Brain microvascular endothelial cell (primary cell): ENCODE data around the gene DEFB132.

Experiments
- DNase-seq: peaks from one replicate; pipeline ENCODE4 v3.0.0-alpha.2; 2020
- H3K27ac ChIP-seq: fragments of 250-450 bp; sonication (Bioruptor Pico); 2 replicates; pipeline ENCODE4 v1.5.1; 2020; ENCODE audit warnings: mild to moderate bottlenecking, moderate library complexity
- H3K27me3 ChIP-seq: fragments of 250-450 bp; sonication (Bioruptor Pico); replicated peaks from 2 replicates; pipeline ENCODE4 v1.5.1; 2020; ENCODE audit warnings: mild to moderate bottlenecking
- H3K36me3 ChIP-seq: fragments of 250-450 bp; sonication (Bioruptor Pico); replicated peaks from 2 replicates; pipeline ENCODE4 v1.5.1; 2020; ENCODE audit warnings: mild to moderate bottlenecking
- H3K4me3 ChIP-seq: 2 replicates; pipeline ENCODE4 v1.5.1; 2011; ENCODE audit warnings: low read depth, mild to moderate bottlenecking, control low read depth, low read length, moderate library complexity
- in situ Hi-C: cut with HindIII; loops from 2 replicates; pipeline ENCODE4 v1.10.0; 2017; ENCODE audit warnings: low sequenced_read_pairs, low pct_ligation_motif_present
- TF ChIP-seq, protein P1 (sequence below): IDR thresholded peaks from 2 replicates; pipeline ENCODE4 v1.5.1; 2011; ENCODE audit warnings: low read depth, mild to moderate bottlenecking, moderate library complexity, low read length, control low read depth, inconsistent platforms; ENCODE audit errors: missing control alignments

DEFB132 gene

GRCh38 chr20:295804-296203 is 38.3 kb downstream of the DEFB132 start:
- Histone ChIP-seq H3K36me3 (no peaks in the 10 kb centered on the region), H3K27me3 (no peaks in the 10 kb centered on the region), H3K27ac (no peak overlapping the region), H3K4me3 (no peak overlapping the region)
- TF ChIP-seq, protein P1, sequence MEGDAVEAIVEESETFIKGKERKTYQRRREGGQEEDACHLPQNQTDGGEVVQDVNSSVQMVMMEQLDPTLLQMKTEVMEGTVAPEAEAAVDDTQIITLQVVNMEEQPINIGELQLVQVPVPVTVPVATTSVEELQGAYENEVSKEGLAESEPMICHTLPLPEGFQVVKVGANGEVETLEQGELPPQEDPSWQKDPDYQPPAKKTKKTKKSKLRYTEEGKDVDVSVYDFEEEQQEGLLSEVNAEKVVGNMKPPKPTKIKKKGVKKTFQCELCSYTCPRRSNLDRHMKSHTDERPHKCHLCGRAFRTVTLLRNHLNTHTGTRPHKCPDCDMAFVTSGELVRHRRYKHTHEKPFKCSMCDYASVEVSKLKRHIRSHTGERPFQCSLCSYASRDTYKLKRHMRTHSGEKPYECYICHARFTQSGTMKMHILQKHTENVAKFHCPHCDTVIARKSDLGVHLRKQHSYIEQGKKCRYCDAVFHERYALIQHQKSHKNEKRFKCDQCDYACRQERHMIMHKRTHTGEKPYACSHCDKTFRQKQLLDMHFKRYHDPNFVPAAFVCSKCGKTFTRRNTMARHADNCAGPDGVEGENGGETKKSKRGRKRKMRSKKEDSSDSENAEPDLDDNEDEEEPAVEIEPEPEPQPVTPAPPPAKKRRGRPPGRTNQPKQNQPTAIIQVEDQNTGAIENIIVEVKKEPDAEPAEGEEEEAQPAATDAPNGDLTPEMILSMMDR: no peak
- DNase-seq: no peak
- in situ Hi-C loops: no loop called here

DNA sequence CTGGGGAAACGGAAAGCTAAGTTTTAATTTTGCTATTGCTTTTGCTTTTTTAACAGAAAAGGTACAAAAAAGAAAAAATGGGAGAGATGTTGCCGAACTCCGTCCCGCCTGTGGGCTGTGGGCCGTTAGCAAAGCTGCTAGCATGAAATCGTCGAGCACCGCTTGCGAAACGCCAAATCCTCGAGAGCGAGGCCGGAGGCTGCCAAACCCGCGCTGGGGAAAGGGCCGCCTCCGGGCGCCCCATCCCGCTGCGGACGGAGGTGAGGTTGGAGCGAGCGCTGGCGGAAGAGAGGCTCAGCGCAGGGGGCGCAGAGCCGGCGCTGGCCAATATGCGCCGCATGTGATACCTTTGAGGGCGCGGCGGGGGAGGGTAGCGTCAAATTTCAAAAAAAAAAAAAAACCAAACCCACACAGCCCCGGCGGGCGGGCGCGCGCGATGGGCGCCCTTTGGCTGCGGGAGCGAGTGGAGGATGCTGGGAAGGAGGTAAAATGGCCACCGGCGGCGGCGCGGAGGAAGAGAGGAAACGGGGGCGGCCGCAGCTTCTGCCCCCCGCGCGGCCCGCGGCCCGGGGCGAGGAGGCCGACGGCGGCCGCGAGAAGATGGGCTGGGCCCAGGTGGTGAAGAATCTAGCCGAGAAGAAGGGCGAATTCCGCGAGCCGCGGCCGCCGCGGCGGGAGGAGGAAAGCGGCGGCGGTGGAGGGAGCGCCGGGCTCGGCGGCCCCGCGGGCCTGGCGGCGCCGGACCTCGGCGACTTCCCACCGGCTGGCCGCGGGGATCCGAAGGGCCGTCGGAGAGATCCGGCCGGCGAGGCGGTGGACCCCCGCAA is 39.8 kb downstream of the DEFB132 start, which contains the start of gene ZCCHC3:
Gene ZCCHC3 (plus strand): TSS at position 473 of the 827 bp plus-strand sequence. CDS start 17 bp downstream, at position 490.
- H3K27ac ChIP-seq: peak within 1 kb of the TSS; percentile 93
- in situ Hi-C loops: no loop called here
- H3K4me3 ChIP-seq: peak within 1 kb of the TSS; percentile 96
- peak; percentile 74 for DNase-seq
- TF ChIP-seq, protein P1: peak; percentile 18
- H3K36me3 ChIP-seq: no peaks in the 10 kb centered on the region
- H3K27me3 ChIP-seq: no peaks in the 10 kb centered on the region

- Histone ChIP-seq H3K27me3 (no peaks in the 10 kb centered on the region), H3K36me3 (no peaks in the 10 kb centered on the region), H3K27ac (peak overlapping the region; percentile 93), H3K4me3 (peak overlapping the region; percentile 96)
- in situ Hi-C loops: no loop called here
- TF ChIP-seq, protein P1: no peak
- peak; percentile 47 for DNase-seq
Measured at GRCh38 chr20:297925-298775, 40.6 kb downstream of the DEFB132 start.

DNA sequence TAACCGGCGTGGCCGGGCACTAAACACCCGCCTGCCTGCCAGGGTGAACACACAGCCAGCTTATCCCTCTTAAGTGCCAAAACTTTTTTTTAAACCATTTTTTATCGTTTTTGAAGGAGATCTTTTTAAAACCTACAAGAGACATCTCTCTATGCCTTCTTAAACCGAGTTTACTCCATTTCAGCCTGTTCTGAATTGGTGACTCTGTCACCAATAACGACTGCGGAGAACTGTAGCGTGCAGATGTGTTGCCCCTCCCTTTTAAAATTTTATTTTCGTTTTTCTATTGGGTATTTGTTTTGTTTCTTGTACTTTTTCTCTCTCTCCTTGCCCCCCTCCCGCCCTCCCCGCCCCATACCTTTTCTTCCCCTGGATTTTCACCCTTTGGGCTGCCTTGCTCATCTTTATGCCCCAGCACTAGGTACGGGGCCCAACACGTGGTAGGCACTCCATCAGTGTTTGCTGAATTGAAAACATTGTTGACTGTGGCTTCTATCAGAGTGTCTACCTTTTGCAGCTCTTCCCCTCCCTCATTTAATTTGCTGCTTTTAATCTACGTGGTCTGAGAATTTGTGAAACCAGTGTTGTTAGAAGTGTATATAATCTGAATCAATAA is 41.4 kb downstream of the DEFB132 start:
- Histone ChIP-seq H3K27me3 (no peaks in the 10 kb centered on the region), H3K27ac (no peak overlapping the region), H3K4me3 (peak overlapping the region; percentile 96), H3K36me3 (no peaks in the 10 kb centered on the region)
- TF ChIP-seq, protein P1: no peak
- no peak for DNase-seq
- in situ Hi-C loops: no loop called here

DNA sequence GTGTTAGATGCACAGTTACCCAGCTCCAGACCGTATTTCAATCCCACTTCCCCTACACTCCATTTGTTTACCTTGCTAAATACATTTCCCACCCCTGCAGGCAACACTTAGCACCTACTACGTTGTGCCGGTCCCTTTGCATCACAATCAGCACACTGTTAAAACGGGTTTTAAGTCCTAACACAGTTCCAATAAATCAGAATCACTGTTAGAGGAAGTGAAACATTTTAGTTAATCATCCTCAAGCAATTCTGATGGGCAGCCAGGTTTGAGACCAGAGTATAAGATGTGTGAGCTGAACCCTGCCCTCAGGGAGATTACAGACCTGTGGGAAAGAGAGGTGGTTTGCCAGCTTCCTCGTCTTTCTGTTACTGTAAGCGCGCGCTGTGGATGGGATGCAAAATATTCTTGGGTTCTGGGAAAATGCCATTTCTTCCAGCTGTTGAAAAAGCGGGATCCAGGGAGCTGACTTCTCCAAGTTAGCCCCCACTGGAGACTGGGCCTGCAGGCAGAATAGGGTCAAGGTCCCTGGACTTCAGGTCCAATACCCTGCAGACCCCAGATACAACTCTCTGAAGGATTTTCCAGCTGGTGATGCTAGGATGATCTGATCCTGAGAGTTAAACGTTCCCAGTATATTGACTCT is 42.9 kb downstream of the DEFB132 start:
- Histone ChIP-seq H3K27ac (no peak overlapping the region), H3K4me3 (peak overlapping the region; percentile 96), H3K27me3 (no peaks in the 10 kb centered on the region), H3K36me3 (no peaks in the 10 kb centered on the region)
- no peak for DNase-seq
- TF ChIP-seq, protein P1: no peak
- in situ Hi-C loops: no loop called here
